OCI-LY1 (cell line): ENCODE data around the gene CFAP206.

Experiments
- H2AFZ ChIP-seq: fragments of 200-600 bp; sonication (generic), shearing (Covaris generic); 2 replicates; pipeline ENCODE4 v1.6.0; 2014; ENCODE audit warnings: antibody characterized with exemption, mild to moderate bottlenecking, low read length
- H3F3A ChIP-seq: fragments of 200-600 bp; sonication (generic), shearing (Covaris generic); 2 replicates; pipeline ENCODE4 v1.6.0; 2014; ENCODE audit warnings: mild to moderate bottlenecking, antibody characterized with exemption, low read length, moderate library complexity; ENCODE audit not compliant: insufficient read depth
- H3K27ac ChIP-seq: fragments of 200-600 bp; sonication (generic); 2 replicates; pipeline ENCODE4 v1.5.1; 2014; ENCODE audit warnings: low read length, mixed run types, mild to moderate bottlenecking, low read depth; ENCODE audit not compliant: poor library complexity, severe bottlenecking
- H3K27me3 ChIP-seq: fragments of 200-600 bp; sonication (generic); 2 replicates; pipeline ENCODE4 v1.6.0; 2014; ENCODE audit warnings: antibody characterized with exemption, mild to moderate bottlenecking, low read length, moderate library complexity; ENCODE audit not compliant: insufficient read depth
- H3K36me3 ChIP-seq: fragments of 200-600 bp; sonication (generic); 2 replicates; pipeline ENCODE4 v1.6.1; 2014; ENCODE audit warnings: mild to moderate bottlenecking, antibody characterized with exemption, low read length, moderate library complexity, mixed read lengths; ENCODE audit not compliant: insufficient read depth
- H3K4me1 ChIP-seq: fragments of 200-600 bp; sonication (generic); 2 replicates; pipeline ENCODE4 v1.5.1; 2014; ENCODE audit warnings: mild to moderate bottlenecking, low read length, moderate library complexity; ENCODE audit not compliant: insufficient read depth, severe bottlenecking
- H3K4me2 ChIP-seq: fragments of 200-600 bp; sonication (generic), shearing (Covaris generic); 2 replicates; pipeline ENCODE4 v1.6.1; 2014; ENCODE audit warnings: low read length
- H3K4me3 ChIP-seq: fragments of 200-600 bp; sonication (generic); 2 replicates; pipeline ENCODE4 v1.5.1; 2014; ENCODE audit warnings: low read length, low read depth, mild to moderate bottlenecking, mixed read lengths; ENCODE audit not compliant: poor library complexity, severe bottlenecking
- H3K79me2 ChIP-seq: fragments of 200-600 bp; shearing (Covaris generic); 2 replicates; pipeline ENCODE4 v1.6.1; 2016; ENCODE audit warnings: mixed run types, low read length, mixed read lengths; ENCODE audit not compliant: insufficient read depth
- H3K9ac ChIP-seq: fragments of 200-600 bp; sonication (generic), shearing (Covaris generic); 2 replicates; pipeline ENCODE4 v1.6.1; 2014; ENCODE audit warnings: mild to moderate bottlenecking, low read length, mixed read lengths
- H3K9me2 ChIP-seq: fragments of 200-600 bp; sonication (generic), shearing (Covaris generic); 2 replicates; pipeline ENCODE4 v1.6.1; 2014; ENCODE audit warnings: low read depth, mild to moderate bottlenecking, low read length, mixed read lengths
- H3K9me3 ChIP-seq: fragments of 200-600 bp; shearing (Covaris generic); 2 replicates; pipeline ENCODE4 v1.6.1; 2014; ENCODE audit warnings: low read length, mixed read lengths
- H4K20me1 ChIP-seq: fragments of 200-600 bp; sonication (generic), shearing (Covaris generic); 2 replicates; pipeline ENCODE4 v1.6.0; 2016; ENCODE audit warnings: mild to moderate bottlenecking, low read length; ENCODE audit not compliant: insufficient read depth
- CTCF ChIP-seq: fragments of 200-600 bp; sonication (generic), shearing (Covaris generic); IDR thresholded peaks from 2 replicates; pipeline ENCODE4 v1.5.1; 2017; ENCODE audit warnings: mild to moderate bottlenecking, antibody characterized with exemption, low read length, moderate library complexity, mixed read lengths
- EZH2 ChIP-seq: fragments of 200-600 bp; sonication (generic), shearing (Covaris generic); IDR thresholded peaks from 2 replicates; pipeline ENCODE4 v1.8.0; 2017; ENCODE audit warnings: borderline replicate concordance, mixed run types, mild to moderate bottlenecking, antibody characterized with exemption, low read length, moderate library complexity, mixed read lengths

Gene CFAP206

GRCh38 chr6:87431263-87431662 is 23.5 kb downstream of the CFAP206 start:
- H3K4me2 ChIP-seq = no peak overlapping the region
- no peaks in the 10 kb centered on the region for H3K4me1 ChIP-seq
- H3K27me3 ChIP-seq = no peaks in the 10 kb centered on the region
- no peak overlapping the region for H3K4me3 ChIP-seq
- TF ChIP-seq CTCF (no peak), EZH2 (no peak)
- H3K9ac ChIP-seq = no peak overlapping the region
- H3K79me2 ChIP-seq = no peaks in the 10 kb centered on the region
- H3K9me3 ChIP-seq = no peaks in the 10 kb centered on the region
- no peaks in the 10 kb centered on the region for H3K36me3 ChIP-seq
- no peaks in the 10 kb centered on the region for H3F3A ChIP-seq
- no peak overlapping the region for H3K27ac ChIP-seq
- no peaks in the 10 kb centered on the region for H3K9me2 ChIP-seq
- no peak overlapping the region for H2AFZ ChIP-seq
- no peaks in the 10 kb centered on the region for H4K20me1 ChIP-seq

GRCh38 chr6:87436435-87436834 is 28.7 kb downstream of the CFAP206 start:
- TF ChIP-seq EZH2 = no peak
- TF ChIP-seq CTCF = no peak
- no peaks in the 10 kb centered on the region for H3K27me3 ChIP-seq
- H3K27ac ChIP-seq = no peak overlapping the region

GRCh38 chr6:87441711-87442110 is 33.9 kb downstream of the CFAP206 start:
- H3K36me3 ChIP-seq = no peaks in the 10 kb centered on the region
- no peak overlapping the region for H3K4me3 ChIP-seq
- no peaks in the 10 kb centered on the region for H4K20me1 ChIP-seq
- H3K27ac ChIP-seq = no peak overlapping the region
- H3K4me2 ChIP-seq = no peak overlapping the region
- H3K4me1 ChIP-seq = no peaks in the 10 kb centered on the region
- no peaks in the 10 kb centered on the region for H3K79me2 ChIP-seq
- no peaks in the 10 kb centered on the region for H3K27me3 ChIP-seq
- H2AFZ ChIP-seq = no peak overlapping the region
- no peak overlapping the region for H3K9ac ChIP-seq
- H3F3A ChIP-seq = no peaks in the 10 kb centered on the region
- TF ChIP-seq EZH2 = no peak
- no peak for TF ChIP-seq CTCF
- H3K9me3 ChIP-seq = no peaks in the 10 kb centered on the region
- no peaks in the 10 kb centered on the region for H3K9me2 ChIP-seq

More at GRCh38 chr6:87436435-87436834, 28.7 kb downstream of the CFAP206 start:
- Histone ChIP-seq H3K79me2 (no peaks in the 10 kb centered on the region), H3K4me3 (no peak overlapping the region), H3K4me1 (no peaks in the 10 kb centered on the region), H2AFZ (no peak overlapping the region), H3F3A (no peaks in the 10 kb centered on the region), H4K20me1 (no peaks in the 10 kb centered on the region), H3K9me2 (no peaks in the 10 kb centered on the region), H3K9me3 (no peaks in the 10 kb centered on the region), H3K9ac (no peak overlapping the region), H3K4me2 (no peak overlapping the region), H3K36me3 (no peaks in the 10 kb centered on the region)
